GM18907 (cell line): ENCODE data around the gene SKP1.
A peak's percentile ranks its signal among the peaks of the same experiment; 100 is the strongest.

ENCODE experiments used
- ATAC-seq: cut with Tn5 transposase; IDR thresholded peaks from one replicate; pipeline ENCODE4 v1.9.1; 2021; ENCODE audit warnings: mild to moderate bottlenecking, moderate library complexity; ENCODE audit not compliant: unreplicated experiment

Gene SKP1

DNA sequence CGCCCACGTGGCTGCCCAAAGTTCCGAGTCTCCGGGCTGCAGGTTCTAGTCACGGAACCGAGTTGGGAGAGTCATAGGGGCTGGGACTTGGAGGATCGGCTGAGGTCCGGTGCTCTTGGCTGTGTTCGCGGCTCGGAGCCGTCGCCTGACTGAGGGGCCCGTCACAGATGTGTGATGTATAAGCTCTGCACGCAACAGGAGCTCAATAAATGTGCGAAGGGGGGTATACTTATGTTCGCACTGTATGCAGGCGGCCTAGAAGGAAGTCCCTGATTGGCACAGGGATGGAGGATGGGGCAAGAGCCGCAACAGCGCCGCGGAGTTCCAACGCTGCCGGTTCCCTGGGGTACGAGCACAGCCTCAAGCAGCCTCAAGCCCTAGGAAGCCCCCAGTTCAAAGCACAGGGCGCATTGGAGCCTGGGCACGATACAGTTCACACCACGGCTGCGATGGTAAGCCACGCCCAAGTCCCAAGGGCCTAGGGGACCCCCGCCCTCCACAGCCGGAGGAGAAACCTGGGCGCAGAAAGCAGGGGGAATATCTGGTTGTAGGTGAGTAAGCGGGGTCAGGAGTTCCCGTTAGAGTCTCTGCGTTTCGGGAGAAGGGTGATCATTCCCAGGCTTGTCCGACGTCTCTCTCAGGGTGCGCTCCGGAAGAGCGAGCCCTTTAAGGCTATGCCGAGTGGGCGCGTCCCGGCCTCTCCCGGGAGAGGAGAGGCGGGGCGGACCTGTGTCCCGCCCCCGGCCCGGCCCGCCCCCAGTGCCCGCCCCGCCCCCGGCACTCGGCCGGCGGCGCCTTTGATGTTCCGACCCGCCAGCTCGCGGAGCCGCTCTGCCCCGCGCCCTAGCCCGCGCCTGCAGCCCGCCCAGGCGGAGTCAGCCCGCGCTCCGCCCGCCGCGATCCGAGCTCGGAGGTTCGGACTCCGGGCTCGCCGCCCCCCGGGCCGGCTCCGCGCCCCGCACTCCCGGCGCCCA lies 62.6 kb downstream of the SKP1 start, which contains the start of gene TCF7:
TCF7 (plus strand) TSS at position 780 of the 974 bp plus-strand sequence. CDS start 226 bp downstream, outside the sequence.
- peak; percentile 83 for ATAC-seq

DNA sequence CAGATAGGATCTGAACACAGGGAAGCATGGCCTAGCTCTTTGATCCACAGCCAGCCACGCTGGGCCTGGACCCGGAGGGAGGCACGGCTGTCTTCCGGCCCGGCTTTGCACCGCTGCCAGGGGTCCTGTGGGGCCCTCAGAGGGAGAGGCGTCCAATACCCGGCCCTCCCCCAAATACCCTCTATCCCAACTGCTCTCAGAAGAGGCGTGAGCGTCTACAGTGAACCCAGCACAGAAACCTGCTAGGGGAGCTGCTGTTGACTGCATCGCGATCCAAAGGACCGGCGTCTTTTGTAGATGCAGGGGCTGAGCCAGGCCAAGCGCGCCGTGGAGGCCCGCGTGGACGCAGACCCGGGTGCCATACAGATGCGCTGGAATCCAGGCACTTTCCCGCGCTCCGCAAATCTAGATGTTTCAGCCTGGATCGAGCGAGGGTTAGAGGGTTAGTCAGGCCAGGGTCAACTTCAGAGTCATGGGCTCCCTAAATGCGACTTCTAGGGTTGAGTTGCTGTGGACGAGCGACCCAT lies 63.3 kb downstream of the SKP1 start:
- ATAC-seq: no peak

DNA sequence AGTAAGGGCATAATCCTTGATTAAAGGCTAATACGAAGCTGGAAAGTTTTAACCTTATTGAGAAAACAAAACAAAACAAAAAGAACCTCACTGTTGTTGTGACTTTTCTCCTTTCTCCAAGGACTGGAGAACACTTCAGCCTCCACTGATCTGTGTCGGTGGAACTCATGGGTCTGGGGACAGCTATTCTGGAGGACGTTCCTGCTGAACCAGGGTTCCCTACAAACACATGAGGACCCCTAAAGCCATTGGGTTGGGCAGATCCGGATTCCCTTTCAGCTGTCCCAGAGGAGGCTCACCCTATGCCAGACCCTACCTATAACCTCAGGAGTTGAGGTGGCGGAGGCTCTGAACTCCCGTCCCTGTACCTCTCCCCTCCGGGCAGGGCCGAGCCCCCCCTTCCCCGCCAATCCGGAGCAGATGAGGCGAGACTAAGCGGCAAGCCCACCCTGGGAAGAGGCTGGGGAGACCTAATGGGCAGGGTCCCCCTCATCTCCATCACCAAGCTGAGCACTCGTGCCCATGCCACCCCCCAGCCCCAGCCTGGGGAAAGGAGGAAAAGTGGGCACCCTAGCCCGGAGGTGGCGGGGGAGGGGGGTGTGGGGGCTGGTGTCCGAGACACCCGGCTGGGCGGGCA lies 63.9 kb downstream of the SKP1 start:
- ATAC-seq: no peak

DNA sequence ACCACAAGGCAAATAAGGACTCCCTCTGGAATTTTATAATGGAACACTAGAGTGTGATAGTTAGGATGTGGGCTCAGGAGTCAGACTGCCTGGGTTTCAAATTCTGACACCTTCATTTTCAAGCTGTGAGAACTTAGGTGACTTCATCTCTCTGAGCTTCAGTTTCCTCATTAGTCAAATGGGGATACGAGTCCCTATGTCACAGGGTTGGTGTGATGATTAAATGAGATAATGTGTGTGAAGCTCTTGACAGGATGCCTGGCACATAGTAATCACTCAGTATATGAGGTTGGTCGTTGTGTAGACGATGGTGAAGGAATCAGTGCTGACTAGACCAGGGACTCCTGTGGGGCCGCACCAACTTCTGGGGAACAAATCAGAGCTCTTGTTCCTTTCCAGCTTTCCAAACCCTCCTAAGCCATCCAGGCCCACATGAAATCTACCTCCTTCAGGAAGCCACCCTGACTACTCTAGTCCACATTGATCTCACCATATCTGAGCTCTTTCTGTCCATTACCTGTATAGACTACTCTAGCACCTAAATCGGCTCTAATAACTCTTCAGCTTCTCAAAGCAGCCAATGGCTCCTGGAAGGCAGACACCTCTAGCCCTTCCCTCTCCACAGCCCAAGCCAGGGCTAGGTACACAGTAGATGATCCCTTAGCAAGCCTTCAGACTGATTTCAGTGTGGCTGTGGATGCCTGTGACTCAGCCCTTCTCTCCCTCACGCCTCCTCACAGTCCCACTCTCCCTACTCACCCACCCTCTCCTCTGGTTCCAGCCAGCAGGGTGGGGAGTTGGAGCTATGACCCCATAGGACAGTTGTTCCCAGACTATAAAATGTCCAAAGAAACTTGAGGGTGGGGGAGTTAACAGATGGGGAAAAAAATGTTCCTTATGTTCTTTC lies 64.8 kb downstream of the SKP1 start:
- ATAC-seq: no peak

DNA sequence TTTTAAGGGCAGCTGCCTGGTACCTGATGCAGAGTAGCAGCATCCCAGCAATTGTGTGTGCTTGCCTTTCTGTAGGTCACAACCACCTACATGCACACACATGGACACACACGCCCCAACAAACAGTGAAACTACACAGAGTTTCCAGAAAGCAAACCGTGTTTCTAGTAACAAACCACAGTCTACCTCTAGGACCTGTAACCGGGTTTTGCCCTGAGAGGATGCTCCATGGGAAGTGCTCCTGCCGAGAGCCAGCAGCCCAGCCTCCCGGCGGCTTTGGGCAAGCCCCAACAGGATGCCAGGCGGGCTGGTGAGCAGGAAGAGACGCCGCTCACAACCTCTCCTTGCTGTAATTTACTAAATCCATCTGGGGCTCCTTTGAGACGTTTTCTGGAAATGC lies 66.4 kb downstream of the SKP1 start:
- no peak for ATAC-seq

DNA sequence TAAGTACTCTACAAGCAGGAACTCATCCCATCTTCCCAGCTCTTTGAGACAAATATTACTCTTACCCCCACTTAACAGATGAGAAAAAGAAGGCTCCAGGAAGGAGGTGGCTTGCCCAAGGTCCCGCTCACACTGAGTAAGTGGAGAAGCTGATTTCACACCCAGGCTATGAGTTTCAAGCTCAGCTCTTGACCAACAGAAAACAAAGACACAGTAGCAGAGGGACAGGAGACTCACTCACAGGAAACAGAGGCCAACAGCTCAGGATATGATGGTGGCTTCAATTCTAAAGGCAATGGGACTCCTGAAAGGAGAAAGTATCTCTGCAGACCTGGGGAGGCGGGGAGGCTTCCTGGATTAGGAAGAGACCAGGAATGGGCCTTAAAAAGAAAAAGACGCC lies 69.0 kb downstream of the SKP1 start:
- no peak for ATAC-seq

DNA sequence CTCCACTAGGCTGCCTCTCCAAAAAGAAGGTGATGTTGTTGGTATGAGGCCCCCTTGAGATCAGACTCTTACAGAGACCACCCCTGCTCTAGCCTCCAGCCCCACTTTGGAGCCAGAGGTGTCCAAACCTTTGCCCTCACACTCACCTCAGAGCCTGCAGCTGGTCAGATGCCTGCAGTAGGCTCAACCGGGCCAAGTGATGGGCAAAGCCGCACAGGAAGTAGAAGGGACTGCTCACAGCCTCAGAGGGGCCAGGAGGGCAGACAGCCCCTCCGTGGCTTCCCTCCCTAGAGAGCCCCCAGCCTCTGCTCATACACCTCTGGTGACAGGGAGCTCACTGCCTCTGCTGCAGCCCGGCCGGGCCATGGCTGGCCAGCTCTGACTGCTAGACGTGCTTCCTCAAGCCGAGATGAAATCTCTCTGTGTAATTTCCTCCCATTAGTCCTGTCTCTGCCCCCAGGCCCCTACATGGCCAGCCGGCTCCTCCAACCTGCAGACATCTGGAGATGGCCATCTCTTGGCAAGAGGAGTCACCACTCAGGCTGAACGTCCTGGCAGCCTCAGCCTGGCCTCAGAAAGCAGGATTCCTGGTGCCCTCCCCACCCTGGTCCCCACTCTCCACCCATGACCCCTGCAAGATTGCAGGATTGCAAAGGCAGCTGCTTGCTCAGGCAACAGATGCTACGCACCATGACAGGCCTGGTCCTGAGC lies 69.6 kb downstream of the SKP1 start:
- ATAC-seq: no peak

DNA sequence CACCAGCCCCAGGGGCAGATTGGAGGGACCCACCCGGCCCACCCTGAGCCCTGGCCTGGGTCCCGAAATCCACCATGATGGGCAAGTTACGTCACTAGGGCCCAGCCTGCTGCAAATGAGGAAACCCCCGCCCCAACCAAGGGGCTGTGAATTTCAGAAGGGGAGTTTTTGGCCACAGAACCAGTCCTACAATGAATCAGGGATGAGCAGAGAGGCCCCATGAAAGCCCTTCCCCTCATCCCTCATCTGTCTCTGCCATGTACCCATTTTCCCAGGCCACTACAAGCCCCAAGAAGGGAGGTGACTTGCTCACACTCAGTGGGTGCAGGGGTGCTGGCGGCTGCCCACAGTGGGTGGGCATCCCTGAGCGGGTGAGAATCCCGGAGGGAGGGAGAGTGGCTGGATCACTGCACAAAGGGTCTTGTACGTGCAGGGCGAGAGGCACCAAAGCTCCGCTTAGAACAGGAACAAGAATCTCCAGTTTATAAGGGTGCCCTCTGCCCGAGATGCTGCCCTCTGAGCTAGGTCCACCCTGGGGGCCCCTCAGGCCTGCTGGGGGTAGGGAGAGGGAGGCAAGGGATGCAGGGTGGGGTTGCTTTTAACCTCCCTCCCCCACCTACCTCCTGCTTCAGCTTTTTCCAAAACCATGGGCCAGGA lies 72.6 kb downstream of the SKP1 start:
- ATAC-seq: no peak

DNA sequence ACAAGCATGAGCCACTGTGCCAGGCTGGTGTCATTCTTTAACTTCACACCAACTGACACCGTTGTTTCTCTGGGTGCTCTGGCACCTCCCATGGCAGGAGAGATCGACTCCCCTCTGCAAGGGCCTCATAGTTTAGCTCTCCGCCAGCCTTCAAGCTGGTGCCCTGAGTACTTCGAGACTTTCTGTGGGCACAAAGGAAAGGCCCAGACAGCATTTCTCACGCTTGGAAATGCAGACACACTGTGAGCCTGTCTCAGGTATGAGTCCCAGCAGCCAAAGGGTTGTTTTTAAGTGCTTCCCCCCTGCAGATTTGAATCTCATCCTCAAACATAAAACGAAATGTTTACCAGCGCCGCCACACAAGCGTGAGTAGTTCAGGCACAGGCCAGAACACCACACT lies 73.4 kb downstream of the SKP1 start:
- ATAC-seq: no peak

DNA sequence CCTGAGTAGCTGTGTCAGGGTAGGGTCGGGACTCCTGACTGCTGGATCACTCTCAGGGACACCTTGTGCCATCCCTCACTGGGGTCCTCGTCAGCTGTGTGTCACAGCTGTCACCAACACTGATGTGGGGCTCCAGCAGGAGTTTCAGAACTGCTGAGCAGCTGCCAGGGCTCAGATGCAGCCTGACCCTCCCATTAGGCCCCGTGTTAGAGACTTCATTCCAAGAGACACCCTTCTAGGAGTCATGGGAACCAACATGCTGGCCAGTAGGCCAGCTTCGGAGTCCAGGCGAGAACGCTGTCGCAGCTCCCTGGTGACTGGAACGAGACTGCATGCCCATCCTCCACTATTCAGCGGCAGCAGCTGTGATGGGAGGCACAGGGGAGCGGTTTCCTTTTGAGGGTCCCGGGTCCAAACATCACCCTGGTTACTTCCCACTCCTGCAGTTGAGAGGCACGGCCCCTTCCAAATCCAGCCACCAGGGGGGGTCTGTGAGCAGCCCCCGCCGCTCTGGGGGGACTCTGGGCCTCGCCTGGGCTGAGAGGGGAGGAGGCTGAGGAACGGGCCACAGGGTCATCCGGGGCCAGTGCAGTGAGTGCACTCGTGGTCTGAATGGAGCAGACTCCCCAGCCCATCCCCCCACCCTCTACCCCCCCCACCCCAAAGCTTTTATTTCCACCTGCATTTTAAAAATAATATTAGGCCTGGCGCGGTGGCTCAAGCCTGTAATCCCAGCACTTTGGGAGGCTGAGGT lies 74.9 kb downstream of the SKP1 start:
- ATAC-seq: no peak

DNA sequence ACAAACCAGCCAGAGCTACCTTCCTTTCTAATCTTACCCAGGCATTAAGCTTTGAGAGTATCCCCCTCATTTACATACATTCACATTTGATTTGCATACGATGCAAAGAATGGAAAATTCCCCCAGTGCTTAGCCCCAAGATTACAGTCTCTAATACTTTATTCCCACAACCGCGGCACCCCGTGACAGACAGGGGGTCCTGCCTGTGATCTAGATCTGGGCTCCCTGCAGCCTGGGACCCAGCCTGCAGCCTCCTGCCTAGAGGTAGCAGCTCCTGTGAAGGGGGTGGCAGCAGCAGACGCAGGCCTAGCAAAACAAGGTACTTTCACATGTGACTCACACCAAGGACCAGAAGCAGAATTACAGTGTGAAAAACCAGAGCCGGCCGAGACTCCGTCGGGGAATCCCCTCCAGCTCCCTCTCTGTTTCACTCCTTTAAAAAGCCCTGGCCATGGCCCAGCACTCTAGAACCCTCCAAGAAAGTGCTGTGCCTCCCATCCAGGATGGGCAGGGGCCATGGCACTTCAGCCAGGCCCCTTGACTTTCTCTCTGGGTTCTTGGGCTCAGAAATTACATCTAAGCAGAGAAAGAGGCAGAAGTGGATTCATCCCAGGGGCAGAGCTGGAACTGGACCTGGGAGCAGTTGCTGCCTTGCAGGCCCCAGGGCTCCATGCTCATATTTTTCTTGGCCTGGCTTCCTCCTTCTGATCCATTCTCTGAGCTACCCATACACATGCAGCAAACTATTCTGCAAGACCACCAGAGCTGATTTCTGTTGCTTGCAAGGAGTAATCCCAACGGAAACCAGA lies 76.3 kb downstream of the SKP1 start:
- ATAC-seq: peak; percentile 81

DNA sequence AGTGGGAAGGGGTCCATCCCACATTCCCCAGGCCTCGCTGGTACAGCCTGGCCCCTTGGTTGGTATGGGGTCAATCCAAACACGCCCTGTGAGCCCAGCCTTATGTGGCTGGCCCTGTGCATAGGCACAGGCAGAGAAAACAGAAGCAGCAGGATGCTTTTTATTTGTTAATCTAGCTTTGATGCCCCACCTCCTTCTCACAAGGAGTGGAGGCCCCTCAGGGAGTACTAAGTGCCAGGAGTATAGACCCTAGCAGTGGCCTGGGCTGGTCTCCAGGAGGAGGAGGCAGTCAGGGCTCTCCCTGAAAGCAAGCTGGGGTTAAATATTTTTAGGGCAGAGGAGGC lies 76.8 kb downstream of the SKP1 start:
- ATAC-seq: no peak

DNA sequence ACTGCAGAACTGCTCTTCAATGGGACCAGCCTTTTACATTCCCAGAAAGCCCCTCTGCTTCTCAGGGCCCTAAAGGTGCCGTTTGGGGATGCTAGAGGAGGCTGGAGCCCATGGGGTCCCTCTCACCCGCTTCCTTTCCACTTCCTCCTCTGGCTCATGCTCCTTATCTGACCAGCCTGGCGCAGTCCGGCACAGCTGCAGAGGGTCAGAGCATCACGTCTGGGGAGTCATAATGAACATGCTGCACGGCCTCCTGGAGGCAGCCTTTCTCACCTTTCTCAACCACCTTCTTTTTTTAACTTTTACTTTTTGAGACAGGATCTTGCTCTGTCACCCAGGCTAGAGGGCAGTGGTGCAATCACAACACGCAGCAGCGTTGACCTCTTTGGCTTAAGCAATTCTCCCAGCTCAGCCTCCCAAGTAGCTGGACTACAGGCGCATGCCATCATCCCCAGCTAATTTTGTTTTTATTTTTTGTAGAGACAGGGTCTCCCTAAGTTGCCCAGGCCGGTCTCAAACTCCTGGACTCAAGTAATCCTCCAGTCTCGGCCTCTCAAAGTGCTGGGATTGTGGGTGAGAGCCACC lies 77.4 kb downstream of the SKP1 start:
- no peak for ATAC-seq
